Measurements from ENCODE around the gene ZNF385B. TPM values are rescaled to one million over a fixed set of nuclear protein-coding genes. Genes with fewer than 3 reads are reported as not detected.

Gene ZNF385B
- total RNA-seq, 1 donor from 2014 or later, result 1.9 TPM

DNA sequence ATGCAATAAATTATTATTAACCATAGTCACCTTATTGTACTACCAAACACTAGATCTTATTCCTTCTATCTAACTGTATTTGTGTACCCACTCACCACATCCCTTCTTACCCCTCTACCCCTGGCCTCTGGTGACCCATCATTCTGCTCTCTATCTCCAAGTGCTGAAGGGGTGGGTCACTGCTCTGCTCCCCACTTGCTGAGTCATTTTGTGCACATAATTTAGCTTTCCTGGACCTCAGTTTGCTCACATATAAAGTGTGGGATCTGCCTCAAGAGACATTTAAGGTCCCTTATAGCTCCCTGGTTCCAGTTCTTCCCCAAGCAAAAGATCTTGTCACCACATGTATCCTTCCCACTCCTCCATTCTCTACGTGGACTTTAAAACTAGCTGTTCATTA lies 169.4 kb downstream of the ZNF385B start:
- DNase-seq (ENCODE audit: extremely low spot score, unreplicated experiment), result no peak
- H3K36me3 Mint-ChIP-seq, result no peaks in the 10 kb centered on the region
- H3K4me3 Mint-ChIP-seq, result no peak overlapping the region
- H3K9me3 Mint-ChIP-seq, result no peaks in the 10 kb centered on the region
- H3K27ac Mint-ChIP-seq, result no peak overlapping the region
- H3K27me3 Mint-ChIP-seq, result peaks cover 8% of the 10 kb centered on the region
- TF ChIP-seq, protein P1, sequence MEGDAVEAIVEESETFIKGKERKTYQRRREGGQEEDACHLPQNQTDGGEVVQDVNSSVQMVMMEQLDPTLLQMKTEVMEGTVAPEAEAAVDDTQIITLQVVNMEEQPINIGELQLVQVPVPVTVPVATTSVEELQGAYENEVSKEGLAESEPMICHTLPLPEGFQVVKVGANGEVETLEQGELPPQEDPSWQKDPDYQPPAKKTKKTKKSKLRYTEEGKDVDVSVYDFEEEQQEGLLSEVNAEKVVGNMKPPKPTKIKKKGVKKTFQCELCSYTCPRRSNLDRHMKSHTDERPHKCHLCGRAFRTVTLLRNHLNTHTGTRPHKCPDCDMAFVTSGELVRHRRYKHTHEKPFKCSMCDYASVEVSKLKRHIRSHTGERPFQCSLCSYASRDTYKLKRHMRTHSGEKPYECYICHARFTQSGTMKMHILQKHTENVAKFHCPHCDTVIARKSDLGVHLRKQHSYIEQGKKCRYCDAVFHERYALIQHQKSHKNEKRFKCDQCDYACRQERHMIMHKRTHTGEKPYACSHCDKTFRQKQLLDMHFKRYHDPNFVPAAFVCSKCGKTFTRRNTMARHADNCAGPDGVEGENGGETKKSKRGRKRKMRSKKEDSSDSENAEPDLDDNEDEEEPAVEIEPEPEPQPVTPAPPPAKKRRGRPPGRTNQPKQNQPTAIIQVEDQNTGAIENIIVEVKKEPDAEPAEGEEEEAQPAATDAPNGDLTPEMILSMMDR (conservative IDR thresholded peaks at IDR 0.05), result no peak
- peaks cover 6% of the 10 kb centered on the region for H3K4me1 Mint-ChIP-seq (ENCODE audit: unreplicated experiment)

DNA sequence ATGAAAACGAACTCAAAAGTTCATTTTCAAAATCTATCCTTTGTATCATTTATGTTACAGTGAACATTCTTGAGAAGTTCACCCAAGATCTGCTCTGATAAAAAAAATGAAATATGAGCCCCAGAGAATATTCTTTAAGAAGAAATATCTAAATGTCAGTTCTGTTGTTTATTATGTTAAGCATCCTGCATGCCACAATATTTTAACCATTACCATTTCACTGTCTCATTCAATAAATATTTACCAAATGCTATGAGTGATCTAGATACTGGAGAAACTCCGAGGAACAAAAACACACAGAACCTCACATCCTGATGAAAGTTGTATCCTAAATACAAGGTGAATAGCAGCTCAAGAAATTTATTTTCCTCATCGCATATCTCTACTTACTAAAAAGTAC lies 170.2 kb downstream of the ZNF385B start:
- Mint-ChIP-seq H3K27ac (no peak overlapping the region), H3K4me3 (no peak overlapping the region)
- TF ChIP-seq, protein P1 (conservative IDR thresholded peaks at IDR 0.05), result no peak

GRCh38 chr2:179686718-179687342 lies 174.6 kb downstream of the ZNF385B start:
- TF ChIP-seq, protein P1 (conservative IDR thresholded peaks at IDR 0.05), result no peak
- Mint-ChIP-seq H3K27ac (no peak overlapping the region), H3K36me3 (no peaks in the 10 kb centered on the region), H3K27me3 (peaks cover 10% of the 10 kb centered on the region), H3K4me1 (ENCODE audit: unreplicated experiment) (no peaks in the 10 kb centered on the region), H3K4me3 (no peak overlapping the region), H3K9me3 (no peaks in the 10 kb centered on the region)
- no peak for DNase-seq (ENCODE audit: extremely low spot score, unreplicated experiment)

More for the DNA sequence above, 170.2 kb downstream of the ZNF385B start:
- Mint-ChIP-seq H3K36me3 (no peaks in the 10 kb centered on the region), H3K4me1 (ENCODE audit: unreplicated experiment) (peaks cover 6% of the 10 kb centered on the region), H3K27me3 (peaks cover 8% of the 10 kb centered on the region), H3K9me3 (no peaks in the 10 kb centered on the region)
- no peak for DNase-seq (ENCODE audit: extremely low spot score, unreplicated experiment)

DNA sequence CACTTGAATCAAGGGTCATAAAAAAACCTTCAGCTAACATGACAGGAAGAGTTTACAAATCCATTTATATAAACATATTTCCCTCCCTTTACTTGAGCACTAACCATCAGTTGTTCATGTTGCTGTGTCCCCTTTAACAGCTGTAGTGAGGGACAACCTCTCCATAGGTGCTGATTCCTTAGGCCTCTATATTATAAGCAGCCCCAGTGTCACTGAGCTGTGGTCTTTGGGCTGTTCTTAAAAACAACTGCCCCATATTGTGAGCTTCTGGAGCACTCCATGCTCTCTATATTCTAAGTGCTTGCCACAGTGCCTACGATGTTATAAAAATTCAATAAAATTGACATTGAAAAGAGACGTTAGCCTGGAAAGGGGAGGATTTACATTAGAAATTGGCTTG lies 175.3 kb downstream of the ZNF385B start:
- no peak for DNase-seq (ENCODE audit: extremely low spot score, unreplicated experiment)
- Mint-ChIP-seq H3K27me3 (peaks cover 10% of the 10 kb centered on the region), H3K4me1 (ENCODE audit: unreplicated experiment) (no peaks in the 10 kb centered on the region), H3K4me3 (no peak overlapping the region), H3K27ac (no peak overlapping the region), H3K9me3 (no peaks in the 10 kb centered on the region), H3K36me3 (no peaks in the 10 kb centered on the region)
- TF ChIP-seq, protein P1 (conservative IDR thresholded peaks at IDR 0.05), result no peak

DNA sequence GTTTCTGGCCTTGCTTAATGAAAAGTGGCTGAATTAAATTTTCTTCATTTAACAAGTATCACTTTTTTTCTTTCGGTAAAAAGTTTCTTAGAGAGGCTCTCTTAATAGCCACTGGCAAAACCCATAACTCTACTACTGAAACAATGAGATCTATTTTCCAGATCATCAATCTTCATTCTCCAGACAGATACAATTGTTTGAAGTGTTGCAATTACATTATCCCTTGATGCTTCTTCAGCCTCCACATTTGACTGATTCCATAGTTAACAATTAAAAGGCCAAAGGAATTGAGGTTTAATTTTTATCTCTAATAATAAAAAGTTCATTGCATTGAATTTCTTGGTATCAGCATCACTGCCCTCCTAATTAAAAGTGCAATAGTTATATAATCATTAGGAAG lies 176.3 kb downstream of the ZNF385B start:
- no peak overlapping the region for H3K4me3 Mint-ChIP-seq
- H3K9me3 Mint-ChIP-seq, result no peaks in the 10 kb centered on the region
- DNase-seq (ENCODE audit: extremely low spot score, unreplicated experiment), result no peak
- H3K27me3 Mint-ChIP-seq, result peaks cover 10% of the 10 kb centered on the region
- no peaks in the 10 kb centered on the region for H3K36me3 Mint-ChIP-seq
- TF ChIP-seq, protein P1 (conservative IDR thresholded peaks at IDR 0.05), result no peak
- no peak overlapping the region for H3K27ac Mint-ChIP-seq
- H3K4me1 Mint-ChIP-seq (ENCODE audit: unreplicated experiment), result no peaks in the 10 kb centered on the region

All from type B pancreatic cell (in vitro differentiated cells).